ENCODE data around the gene PAAF1.

DNA sequence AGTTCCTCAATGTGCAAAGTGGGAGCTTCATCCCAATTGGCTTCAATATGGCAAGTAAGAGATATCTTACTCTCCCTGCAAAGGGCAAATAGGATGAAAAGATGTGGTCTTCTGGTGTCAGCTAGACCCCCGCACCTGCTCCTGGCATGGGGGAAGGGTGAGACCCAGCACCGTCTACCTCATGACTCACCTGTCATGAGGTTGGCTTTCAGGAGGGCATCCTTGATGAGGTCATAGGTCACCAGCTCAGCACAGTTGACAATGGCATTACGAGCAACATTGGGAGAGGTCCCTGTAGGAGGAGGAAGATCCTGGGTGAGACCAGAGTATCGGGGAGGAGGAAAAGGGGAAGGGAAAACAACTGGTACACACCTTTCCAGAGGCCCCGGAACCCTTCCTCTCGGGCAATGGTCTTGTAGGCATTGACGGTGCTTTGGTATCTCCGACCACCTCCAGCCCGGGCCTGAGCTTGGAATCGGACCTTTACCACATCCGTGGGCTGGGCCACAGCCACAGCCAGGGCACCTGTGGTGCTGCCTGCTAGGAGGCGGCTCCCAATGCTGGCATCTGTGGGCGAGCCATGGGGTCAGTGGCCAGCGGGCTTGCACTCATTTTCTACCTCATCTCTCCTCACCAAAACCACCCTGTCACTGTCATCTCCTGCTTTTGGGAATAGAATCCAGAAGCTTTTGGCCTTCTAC, 99.8 kb downstream of the PAAF1 start:
- TF ChIP-seq, protein P1, sequence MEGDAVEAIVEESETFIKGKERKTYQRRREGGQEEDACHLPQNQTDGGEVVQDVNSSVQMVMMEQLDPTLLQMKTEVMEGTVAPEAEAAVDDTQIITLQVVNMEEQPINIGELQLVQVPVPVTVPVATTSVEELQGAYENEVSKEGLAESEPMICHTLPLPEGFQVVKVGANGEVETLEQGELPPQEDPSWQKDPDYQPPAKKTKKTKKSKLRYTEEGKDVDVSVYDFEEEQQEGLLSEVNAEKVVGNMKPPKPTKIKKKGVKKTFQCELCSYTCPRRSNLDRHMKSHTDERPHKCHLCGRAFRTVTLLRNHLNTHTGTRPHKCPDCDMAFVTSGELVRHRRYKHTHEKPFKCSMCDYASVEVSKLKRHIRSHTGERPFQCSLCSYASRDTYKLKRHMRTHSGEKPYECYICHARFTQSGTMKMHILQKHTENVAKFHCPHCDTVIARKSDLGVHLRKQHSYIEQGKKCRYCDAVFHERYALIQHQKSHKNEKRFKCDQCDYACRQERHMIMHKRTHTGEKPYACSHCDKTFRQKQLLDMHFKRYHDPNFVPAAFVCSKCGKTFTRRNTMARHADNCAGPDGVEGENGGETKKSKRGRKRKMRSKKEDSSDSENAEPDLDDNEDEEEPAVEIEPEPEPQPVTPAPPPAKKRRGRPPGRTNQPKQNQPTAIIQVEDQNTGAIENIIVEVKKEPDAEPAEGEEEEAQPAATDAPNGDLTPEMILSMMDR (IDR thresholded peaks at IDR 0.05) = no peak
- no peak for TF ChIP-seq POLR2A (IDR thresholded peaks at IDR 0.05)
